Measurements from ENCODE around the gene ZFAND3.

DNA sequence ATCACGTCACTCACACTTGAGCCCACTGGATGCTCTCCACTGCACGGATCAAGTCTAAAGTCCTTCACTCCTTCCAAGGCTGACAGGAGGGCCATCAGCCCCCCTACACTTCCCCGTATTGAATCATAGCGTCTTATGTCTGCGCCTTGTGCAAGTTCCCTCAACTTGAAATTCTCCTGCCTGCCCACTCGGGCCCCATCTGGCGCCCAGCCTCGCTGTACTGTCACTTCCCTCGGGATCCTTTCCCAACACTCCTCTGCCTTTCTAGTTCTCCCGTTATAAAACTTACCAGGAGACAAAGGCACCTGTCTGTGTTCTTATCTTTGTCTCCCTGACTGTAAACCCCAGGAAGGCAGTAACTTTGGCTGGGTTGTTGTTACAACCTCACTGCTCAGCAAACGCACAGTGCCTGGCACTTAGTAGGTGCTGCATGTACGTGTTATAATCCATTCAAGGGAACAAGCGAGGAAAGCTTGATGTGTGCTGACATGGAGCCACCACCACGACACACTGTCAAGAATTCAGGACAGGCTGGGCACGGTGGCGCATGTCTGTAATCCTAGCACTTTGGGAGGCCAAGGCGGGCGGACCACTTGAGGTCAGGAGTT lies 33.8 kb upstream of the ZFAND3 start:
- TF ChIP-seq, protein P1, sequence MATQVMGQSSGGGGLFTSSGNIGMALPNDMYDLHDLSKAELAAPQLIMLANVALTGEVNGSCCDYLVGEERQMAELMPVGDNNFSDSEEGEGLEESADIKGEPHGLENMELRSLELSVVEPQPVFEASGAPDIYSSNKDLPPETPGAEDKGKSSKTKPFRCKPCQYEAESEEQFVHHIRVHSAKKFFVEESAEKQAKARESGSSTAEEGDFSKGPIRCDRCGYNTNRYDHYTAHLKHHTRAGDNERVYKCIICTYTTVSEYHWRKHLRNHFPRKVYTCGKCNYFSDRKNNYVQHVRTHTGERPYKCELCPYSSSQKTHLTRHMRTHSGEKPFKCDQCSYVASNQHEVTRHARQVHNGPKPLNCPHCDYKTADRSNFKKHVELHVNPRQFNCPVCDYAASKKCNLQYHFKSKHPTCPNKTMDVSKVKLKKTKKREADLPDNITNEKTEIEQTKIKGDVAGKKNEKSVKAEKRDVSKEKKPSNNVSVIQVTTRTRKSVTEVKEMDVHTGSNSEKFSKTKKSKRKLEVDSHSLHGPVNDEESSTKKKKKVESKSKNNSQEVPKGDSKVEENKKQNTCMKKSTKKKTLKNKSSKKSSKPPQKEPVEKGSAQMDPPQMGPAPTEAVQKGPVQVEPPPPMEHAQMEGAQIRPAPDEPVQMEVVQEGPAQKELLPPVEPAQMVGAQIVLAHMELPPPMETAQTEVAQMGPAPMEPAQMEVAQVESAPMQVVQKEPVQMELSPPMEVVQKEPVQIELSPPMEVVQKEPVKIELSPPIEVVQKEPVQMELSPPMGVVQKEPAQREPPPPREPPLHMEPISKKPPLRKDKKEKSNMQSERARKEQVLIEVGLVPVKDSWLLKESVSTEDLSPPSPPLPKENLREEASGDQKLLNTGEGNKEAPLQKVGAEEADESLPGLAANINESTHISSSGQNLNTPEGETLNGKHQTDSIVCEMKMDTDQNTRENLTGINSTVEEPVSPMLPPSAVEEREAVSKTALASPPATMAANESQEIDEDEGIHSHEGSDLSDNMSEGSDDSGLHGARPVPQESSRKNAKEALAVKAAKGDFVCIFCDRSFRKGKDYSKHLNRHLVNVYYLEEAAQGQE (IDR thresholded peaks at IDR 0.05; ENCODE audit: low read depth, low read length): no peak
- TF ChIP-seq, protein P2, sequence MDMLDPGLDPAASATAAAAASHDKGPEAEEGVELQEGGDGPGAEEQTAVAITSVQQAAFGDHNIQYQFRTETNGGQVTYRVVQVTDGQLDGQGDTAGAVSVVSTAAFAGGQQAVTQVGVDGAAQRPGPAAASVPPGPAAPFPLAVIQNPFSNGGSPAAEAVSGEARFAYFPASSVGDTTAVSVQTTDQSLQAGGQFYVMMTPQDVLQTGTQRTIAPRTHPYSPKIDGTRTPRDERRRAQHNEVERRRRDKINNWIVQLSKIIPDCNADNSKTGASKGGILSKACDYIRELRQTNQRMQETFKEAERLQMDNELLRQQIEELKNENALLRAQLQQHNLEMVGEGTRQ (IDR thresholded peaks at IDR 0.05; ENCODE audit: borderline replicate concordance, low read depth, low read length): no peak
- TF ChIP-seq, protein P3, sequence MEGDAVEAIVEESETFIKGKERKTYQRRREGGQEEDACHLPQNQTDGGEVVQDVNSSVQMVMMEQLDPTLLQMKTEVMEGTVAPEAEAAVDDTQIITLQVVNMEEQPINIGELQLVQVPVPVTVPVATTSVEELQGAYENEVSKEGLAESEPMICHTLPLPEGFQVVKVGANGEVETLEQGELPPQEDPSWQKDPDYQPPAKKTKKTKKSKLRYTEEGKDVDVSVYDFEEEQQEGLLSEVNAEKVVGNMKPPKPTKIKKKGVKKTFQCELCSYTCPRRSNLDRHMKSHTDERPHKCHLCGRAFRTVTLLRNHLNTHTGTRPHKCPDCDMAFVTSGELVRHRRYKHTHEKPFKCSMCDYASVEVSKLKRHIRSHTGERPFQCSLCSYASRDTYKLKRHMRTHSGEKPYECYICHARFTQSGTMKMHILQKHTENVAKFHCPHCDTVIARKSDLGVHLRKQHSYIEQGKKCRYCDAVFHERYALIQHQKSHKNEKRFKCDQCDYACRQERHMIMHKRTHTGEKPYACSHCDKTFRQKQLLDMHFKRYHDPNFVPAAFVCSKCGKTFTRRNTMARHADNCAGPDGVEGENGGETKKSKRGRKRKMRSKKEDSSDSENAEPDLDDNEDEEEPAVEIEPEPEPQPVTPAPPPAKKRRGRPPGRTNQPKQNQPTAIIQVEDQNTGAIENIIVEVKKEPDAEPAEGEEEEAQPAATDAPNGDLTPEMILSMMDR (IDR thresholded peaks at IDR 0.05): no peak
- TF ChIP-seq, protein P4, sequence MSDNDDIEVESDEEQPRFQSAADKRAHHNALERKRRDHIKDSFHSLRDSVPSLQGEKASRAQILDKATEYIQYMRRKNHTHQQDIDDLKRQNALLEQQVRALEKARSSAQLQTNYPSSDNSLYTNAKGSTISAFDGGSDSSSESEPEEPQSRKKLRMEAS (IDR thresholded peaks at IDR 0.05; ENCODE audit: low read depth): no peak
- TF ChIP-seq, protein P5, sequence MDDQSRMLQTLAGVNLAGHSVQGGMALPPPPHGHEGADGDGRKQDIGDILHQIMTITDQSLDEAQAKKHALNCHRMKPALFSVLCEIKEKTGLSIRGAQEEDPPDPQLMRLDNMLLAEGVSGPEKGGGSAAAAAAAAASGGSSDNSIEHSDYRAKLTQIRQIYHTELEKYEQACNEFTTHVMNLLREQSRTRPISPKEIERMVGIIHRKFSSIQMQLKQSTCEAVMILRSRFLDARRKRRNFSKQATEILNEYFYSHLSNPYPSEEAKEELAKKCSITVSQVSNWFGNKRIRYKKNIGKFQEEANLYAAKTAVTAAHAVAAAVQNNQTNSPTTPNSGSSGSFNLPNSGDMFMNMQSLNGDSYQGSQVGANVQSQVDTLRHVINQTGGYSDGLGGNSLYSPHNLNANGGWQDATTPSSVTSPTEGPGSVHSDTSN (IDR thresholded peaks at IDR 0.05): no peak
- TF ChIP-seq GABPA (IDR thresholded peaks at IDR 0.05; ENCODE audit: low read depth) (no peak), POLR2AphosphoS5 (IDR thresholded peaks at IDR 0.05; ENCODE audit: low read depth, low read length) (no peak), TCF12 (IDR thresholded peaks at IDR 0.05) (no peak)
- TF ChIP-seq, protein P6, sequence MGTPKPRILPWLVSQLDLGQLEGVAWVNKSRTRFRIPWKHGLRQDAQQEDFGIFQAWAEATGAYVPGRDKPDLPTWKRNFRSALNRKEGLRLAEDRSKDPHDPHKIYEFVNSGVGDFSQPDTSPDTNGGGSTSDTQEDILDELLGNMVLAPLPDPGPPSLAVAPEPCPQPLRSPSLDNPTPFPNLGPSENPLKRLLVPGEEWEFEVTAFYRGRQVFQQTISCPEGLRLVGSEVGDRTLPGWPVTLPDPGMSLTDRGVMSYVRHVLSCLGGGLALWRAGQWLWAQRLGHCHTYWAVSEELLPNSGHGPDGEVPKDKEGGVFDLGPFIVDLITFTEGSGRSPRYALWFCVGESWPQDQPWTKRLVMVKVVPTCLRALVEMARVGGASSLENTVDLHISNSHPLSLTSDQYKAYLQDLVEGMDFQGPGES (IDR thresholded peaks at IDR 0.05; ENCODE audit: low read depth, low read length): no peak

Data from SK-N-SH (cell line).